Amygdala (tissue), 56 donors: Measurements from ENCODE around the gene COL20A1.

Source experiments
- DNase-seq, 56 donors: peaks; one replicate each; lab custom pipeline; 2025; lab: John Stamatoyannopoulos, UW

The COL20A1 gene

GRCh38 chr20:63260521-63260920, 32.5 kb upstream of the COL20A1 start:
- no peak for DNase-seq

- DNase-seq: peak in 1 of 56 donors; percentile 5
Measured at GRCh38 chr20:63261060-63261794, 31.8 kb upstream of the COL20A1 start.

GRCh38 chr20:63261795-63262528, 31.0 kb upstream of the COL20A1 start:
- no peak for DNase-seq

- DNase-seq: no peak
Measured at GRCh38 chr20:63262836-63263235, 30.1 kb upstream of the COL20A1 start.

GRCh38 chr20:63264000-63264399, 29.0 kb upstream of the COL20A1 start:
- no peak for DNase-seq

GRCh38 chr20:63264519-63264918, 28.5 kb upstream of the COL20A1 start:
- peak in 8 of 56 donors; percentile 12 to 30 (median 25) for DNase-seq

GRCh38 chr20:63265891-63266515, 27.0 kb upstream of the COL20A1 start:
- DNase-seq: no peak

GRCh38 chr20:63267691-63268090, 25.3 kb upstream of the COL20A1 start:
- DNase-seq: no peak

- no peak for DNase-seq
Measured at GRCh38 chr20:63268256-63268655, 24.7 kb upstream of the COL20A1 start.

- no peak for DNase-seq
Measured at GRCh38 chr20:63268671-63269439, 24.1 kb upstream of the COL20A1 start.

- DNase-seq: no peak
Measured at GRCh38 chr20:63269724-63270123, 23.3 kb upstream of the COL20A1 start.

GRCh38 chr20:63270606-63271325, 22.2 kb upstream of the COL20A1 start:
- no peak for DNase-seq

- DNase-seq: peak in 55 of 56 donors; percentile 26 to 95 (median 78)
Measured at GRCh38 chr20:63272105-63273058, 20.6 kb upstream of the COL20A1 start, which contains the start of gene ARFGAP1. Gene ARFGAP1 (plus strand): TSS chr20:63272813. CDS start chr20:63275581, 2,768 bp downstream.

- no peak for DNase-seq
Measured at GRCh38 chr20:63273059-63273579, 19.9 kb upstream of the COL20A1 start.

GRCh38 chr20:63273635-63274380, 19.2 kb upstream of the COL20A1 start:
- no peak for DNase-seq

GRCh38 chr20:63274381-63275228, 18.4 kb upstream of the COL20A1 start:
- no peak for DNase-seq

GRCh38 chr20:63275825-63276224, 17.2 kb upstream of the COL20A1 start:
- no peak for DNase-seq
